GM20431 (cell line): ENCODE data around the gene PROM2.

Experiments used
- in situ Hi-C: fragments of 300-500 bp; cut with MseI, MboI; formaldehyde crosslinking; loops from one replicate; pipeline ENCODE4 v1.15.0; 2020; ENCODE audit warnings: low sequenced_read_pairs; ENCODE audit not compliant: unreplicated experiment

The PROM2 gene

GRCh38 chr2:95301876-95302641, 27.8 kb downstream of the PROM2 start:
- in situ Hi-C loops = no loop called here

- in situ Hi-C loops = no loop called here
Observed at GRCh38 chr2:95303191-95303919, 29.1 kb downstream of the PROM2 start.

- in situ Hi-C loops = no loop called here
Observed at GRCh38 chr2:95305380-95306061, 31.3 kb downstream of the PROM2 start.

- in situ Hi-C loops = no loop called here
Observed at GRCh38 chr2:95306336-95306895, 32.2 kb downstream of the PROM2 start.

GRCh38 chr2:95307036-95307435, 32.8 kb downstream of the PROM2 start:
- in situ Hi-C loops = no loop called here

GRCh38 chr2:95307878-95308277, 33.6 kb downstream of the PROM2 start:
- in situ Hi-C loops = no loop called here

GRCh38 chr2:95308426-95308990, 34.3 kb downstream of the PROM2 start:
- in situ Hi-C loops = no loop called here

- in situ Hi-C loops = no loop called here
Observed at GRCh38 chr2:95309599-95309998, 35.4 kb downstream of the PROM2 start.

GRCh38 chr2:95310216-95310615, 36.0 kb downstream of the PROM2 start:
- in situ Hi-C loops = no loop called here

GRCh38 chr2:95310651-95311050, 36.4 kb downstream of the PROM2 start:
- in situ Hi-C loops = no loop called here

- in situ Hi-C loops = no loop called here
Observed at GRCh38 chr2:95311815-95312542, 37.7 kb downstream of the PROM2 start.

- in situ Hi-C loops = no loop called here
Observed at GRCh38 chr2:95312543-95313201, 38.4 kb downstream of the PROM2 start.

- in situ Hi-C loops = no loop called here
Observed at GRCh38 chr2:95313296-95314131, 39.3 kb downstream of the PROM2 start.

GRCh38 chr2:95314598-95314963, 40.3 kb downstream of the PROM2 start:
- in situ Hi-C loops = no loop called here

GRCh38 chr2:95314964-95315611, 40.8 kb downstream of the PROM2 start:
- in situ Hi-C loops = no loop called here

- in situ Hi-C loops = no loop called here
Observed at GRCh38 chr2:95315801-95316411, 41.7 kb downstream of the PROM2 start.

- in situ Hi-C loops = no loop called here
Observed at GRCh38 chr2:95316466-95317122, 42.3 kb downstream of the PROM2 start.
